DMS79 (cell line): Measurements from ENCODE around the gene KIF1C.

Source experiments
- DNase-seq: peaks from one replicate; lab custom pipeline; 2025; lab: John Stamatoyannopoulos, UW

Gene KIF1C

GRCh38 chr17:4969047-4969550, 28.7 kb upstream of the KIF1C start:
- peak; percentile 25 for DNase-seq

GRCh38 chr17:4969551-4970173, 28.1 kb upstream of the KIF1C start:
- no peak for DNase-seq

- no peak for DNase-seq
These were observed 27.5 kb upstream of the KIF1C start for GRCh38 chr17:4970273-4970672.

- DNase-seq, result no peak
These were observed 25.9 kb upstream of the KIF1C start for GRCh38 chr17:4971826-4972225.

- no peak for DNase-seq
These were observed 25.4 kb upstream of the KIF1C start for GRCh38 chr17:4972322-4972721.

GRCh38 chr17:4972752-4973151, 25.0 kb upstream of the KIF1C start:
- DNase-seq, result no peak

- DNase-seq, result no peak
These were observed 24.3 kb upstream of the KIF1C start for GRCh38 chr17:4973256-4974114.

- DNase-seq, result no peak
These were observed 23.6 kb upstream of the KIF1C start for GRCh38 chr17:4974115-4974670.

GRCh38 chr17:4978726-4979125, 19.0 kb upstream of the KIF1C start:
- no peak for DNase-seq

- no peak for DNase-seq
These were observed 17.0 kb upstream of the KIF1C start for GRCh38 chr17:4980644-4981216.

- no peak for DNase-seq
These were observed 15.4 kb upstream of the KIF1C start for GRCh38 chr17:4982305-4982704.

GRCh38 chr17:4986403-4986802, 11.3 kb upstream of the KIF1C start:
- DNase-seq, result no peak

- peak; percentile 69 for DNase-seq
These were observed 10.6 kb upstream of the KIF1C start, which contains the start of gene CAMTA2 for GRCh38 chr17:4986951-4987766. TSS of gene CAMTA2 (minus strand) at chr17:4987675. CDS start at chr17:4986222, 1,453 bp downstream.

GRCh38 chr17:4987767-4988567, 9.8 kb upstream of the KIF1C start:
- peak; percentile 17 for DNase-seq

GRCh38 chr17:4994081-4994595, 3.6 kb upstream of the KIF1C start:
- DNase-seq, result no peak

GRCh38 chr17:4998027-4998731, 429 bp downstream of the KIF1C start:
- DNase-seq, result no peak

- DNase-seq, result no peak
These were observed 1.1 kb downstream of the KIF1C start for GRCh38 chr17:4998732-4999429.

- no peak for DNase-seq
These were observed 1.8 kb downstream of the KIF1C start for GRCh38 chr17:4999430-5000093.

GRCh38 chr17:5000237-5000639, 2.5 kb downstream of the KIF1C start:
- no peak for DNase-seq
